Myocyte (in vitro differentiated cells): ENCODE data around the gene UGT2B7. TPM values are rescaled to one million over a fixed set of nuclear protein-coding genes. Genes with fewer than 3 reads are reported as not detected.
"Not testable (repeated sequence)": the region's sequence is repeated elsewhere in the genome, so short reads cannot be mapped to it uniquely, and the experiment has no call there.

Source experiments
- DNase-seq: peaks from one replicate; pipeline ENCODE4 v3.0.0-alpha.2; 2012; ENCODE audit warnings: low read depth
- total RNA-seq: library from RNA; depleted of rRNA; stranded (reverse); fragments of >200 nt; gene quantifications from 2 replicates; pipeline ENCODE4 v1.2.3, GENCODE V29; 2014

Gene UGT2B7
- total RNA-seq, 1 donor from 2014 or later: 0.43 TPM

DNA sequence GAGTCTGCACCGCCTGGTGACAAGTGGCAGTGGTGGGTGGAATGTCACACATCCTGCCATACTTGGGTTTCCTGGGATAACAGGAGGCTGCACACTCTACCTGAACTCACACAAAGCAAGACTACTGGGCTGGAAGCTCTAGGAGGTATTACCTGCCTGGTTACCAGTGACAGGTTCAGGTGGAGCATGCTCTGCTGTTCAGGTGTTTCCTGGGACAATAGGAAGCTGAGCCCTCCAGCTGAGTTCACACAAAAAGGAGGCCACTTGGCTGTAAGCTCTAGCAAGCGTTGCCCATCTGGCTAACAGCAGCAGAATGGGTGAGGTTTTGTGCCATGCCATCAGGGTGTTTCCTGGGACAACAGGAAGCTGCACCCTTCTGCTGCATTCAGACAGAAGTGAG, 17.4 kb upstream of the UGT2B7 start:
- DNase-seq: no peak

DNA sequence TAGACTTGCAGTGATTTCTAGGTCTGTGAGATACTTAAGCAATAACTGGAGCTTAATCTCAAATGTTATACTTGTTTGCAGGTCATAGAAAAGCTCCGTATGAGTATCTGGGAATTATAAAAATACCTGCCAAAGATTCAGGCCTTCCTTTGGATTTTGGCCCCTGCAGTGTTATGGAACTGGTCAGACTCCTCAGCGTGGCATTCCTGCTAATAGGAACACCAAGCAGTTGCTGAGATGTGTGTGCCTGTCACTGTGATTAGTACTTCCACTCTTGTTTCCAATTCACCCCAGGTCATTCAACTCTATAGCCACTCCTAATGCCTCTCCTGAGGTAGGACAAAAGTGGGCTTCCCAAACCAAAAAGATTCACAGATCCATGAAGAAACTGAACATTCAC, 7.8 kb upstream of the UGT2B7 start:
- no peak for DNase-seq

- no peak for DNase-seq
These were observed 6.9 kb upstream of the UGT2B7 start for GRCh38 chr4:69089388-69089787.

DNA sequence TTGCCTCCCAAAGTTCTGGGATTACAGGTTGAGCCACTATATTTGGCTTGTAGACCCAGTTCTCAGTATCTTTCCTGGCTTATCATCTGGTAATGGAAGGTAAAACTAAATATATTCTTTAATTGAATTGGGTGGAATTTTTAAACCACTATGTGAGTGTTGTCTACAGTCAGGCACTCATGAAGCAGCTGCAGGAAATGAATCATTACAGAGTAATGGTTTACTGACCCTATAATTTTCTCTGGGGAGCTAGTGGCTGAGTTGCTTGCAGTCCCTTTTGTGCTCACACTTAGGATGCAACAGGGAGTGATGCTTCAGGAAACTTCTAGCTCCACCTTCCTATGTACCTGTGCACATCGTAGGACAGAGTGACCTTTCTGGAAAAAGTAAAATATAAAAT, 4.1 kb upstream of the UGT2B7 start:
- peak; percentile 82 for DNase-seq

- DNase-seq: no peak
These were observed 3.2 kb upstream of the UGT2B7 start for GRCh38 chr4:69092980-69093568.

GRCh38 chr4:69093681-69094080, 2.6 kb upstream of the UGT2B7 start:
- no peak for DNase-seq

- DNase-seq: no peak
These were observed 958 bp upstream of the UGT2B7 start for GRCh38 chr4:69095301-69095731.

DNA sequence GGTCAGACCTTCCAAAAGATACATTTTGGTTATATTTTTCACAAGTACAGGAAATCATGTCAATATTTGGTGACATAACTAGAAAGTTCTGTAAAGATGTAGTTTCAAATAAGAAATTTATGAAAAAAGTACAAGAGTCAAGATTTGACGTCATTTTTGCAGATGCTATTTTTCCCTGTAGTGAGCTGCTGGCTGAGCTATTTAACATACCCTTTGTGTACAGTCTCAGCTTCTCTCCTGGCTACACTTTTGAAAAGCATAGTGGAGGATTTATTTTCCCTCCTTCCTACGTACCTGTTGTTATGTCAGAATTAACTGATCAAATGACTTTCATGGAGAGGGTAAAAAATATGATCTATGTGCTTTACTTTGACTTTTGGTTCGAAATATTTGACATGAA, 536 bp downstream of the UGT2B7 start:
- DNase-seq: no peak

GRCh38 chr4:69098470-69098869, 2.2 kb downstream of the UGT2B7 start:
- DNase-seq: no peak

DNA sequence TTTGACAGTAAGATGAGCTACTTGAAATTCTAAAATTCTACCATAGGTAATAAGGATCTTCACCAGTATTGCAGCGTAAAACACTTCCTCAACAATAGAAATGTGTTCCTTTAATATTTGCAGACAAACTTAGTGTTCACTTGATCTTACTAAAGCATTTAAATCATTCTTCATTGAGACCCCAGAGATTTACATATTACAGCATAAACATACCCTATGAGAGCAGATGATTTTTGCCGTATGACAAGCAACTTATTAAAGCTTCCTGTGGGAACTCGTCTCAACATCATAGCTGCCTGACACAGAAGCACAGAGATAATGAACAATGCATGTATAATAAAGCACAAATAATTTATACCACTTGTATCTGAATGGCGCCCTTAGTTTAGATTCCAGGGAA, 3.6 kb downstream of the UGT2B7 start:
- DNase-seq: no peak

DNA sequence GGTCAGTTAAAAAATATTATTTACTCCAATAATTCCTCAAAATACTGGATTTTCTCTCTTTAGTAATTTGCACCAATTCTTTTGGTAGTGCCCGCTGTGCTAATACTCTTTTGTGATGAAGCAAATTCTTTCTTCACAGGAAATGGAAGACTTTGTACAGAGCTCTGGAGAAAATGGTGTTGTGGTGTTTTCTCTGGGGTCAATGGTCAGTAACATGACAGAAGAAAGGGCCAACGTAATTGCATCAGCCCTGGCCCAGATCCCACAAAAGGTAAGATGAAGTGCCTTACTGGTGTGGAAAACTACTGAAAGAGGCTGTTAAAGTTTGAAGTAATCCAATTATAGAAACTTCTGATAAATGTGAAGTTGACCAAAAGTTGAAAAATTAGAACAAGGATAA, 6.4 kb downstream of the UGT2B7 start:
- DNase-seq: not testable (repeated sequence)

GRCh38 chr4:69104719-69105275, 8.5 kb downstream of the UGT2B7 start:
- DNase-seq: no peak

- not testable (repeated sequence) for DNase-seq
These were observed 19.0 kb downstream of the UGT2B7 start for GRCh38 chr4:69115151-69115850.

GRCh38 chr4:69115851-69116213, 19.6 kb downstream of the UGT2B7 start:
- DNase-seq: no peak

DNA sequence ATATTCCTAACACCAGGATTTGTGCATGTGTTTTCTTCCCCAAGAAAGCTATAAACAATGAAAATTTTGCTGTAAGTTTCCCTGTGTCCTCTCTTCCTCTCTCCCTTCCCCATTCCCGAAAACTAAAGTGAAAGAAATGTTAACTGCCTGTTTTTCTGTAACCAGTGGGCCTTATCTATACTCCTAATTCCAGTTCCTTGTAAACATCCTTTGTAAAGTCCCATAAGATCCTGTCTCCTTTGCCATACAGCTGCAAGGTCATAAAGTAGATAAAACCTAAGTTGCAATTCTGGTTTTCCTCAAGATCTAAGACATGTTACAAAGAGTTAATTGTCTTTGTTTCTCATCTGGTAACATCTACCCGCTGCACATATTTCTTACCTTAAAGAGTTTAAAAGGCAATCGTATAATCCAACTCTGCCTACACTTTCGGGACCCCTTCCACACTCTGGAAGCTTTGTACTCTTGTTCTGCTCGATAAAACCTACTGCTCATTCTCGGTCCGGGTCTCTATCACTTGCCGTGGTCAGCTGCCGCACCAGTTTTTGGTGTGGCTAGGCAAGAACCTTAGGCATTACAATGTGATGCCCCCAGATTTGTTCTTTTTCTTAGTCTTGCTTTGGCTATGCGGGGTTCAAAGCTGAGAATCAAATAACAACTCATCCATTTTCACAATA, 20.5 kb downstream of the UGT2B7 start:
- no peak for DNase-seq

GRCh38 chr4:69120870-69121269, 24.6 kb downstream of the UGT2B7 start:
- DNase-seq: no peak

DNA sequence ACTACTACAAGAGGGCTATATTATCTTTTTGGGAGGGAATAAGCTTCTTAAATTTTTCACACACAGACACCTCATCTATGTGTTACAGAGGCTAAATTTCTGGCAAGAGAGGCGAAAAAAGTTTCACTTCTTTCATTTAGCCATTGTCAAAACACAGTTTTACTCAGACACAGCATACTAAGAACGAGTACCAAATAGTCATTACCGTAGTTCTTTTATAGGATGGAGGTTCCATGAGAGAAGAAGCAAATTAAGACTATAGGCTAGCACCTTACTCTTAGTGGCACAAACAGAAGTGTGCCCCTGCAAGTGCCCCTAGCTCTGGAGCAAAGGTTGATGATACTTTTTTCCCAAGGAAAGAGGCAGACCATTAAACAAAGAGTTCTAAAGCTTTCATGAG, 26.2 kb downstream of the UGT2B7 start:
- DNase-seq: no peak

DNA sequence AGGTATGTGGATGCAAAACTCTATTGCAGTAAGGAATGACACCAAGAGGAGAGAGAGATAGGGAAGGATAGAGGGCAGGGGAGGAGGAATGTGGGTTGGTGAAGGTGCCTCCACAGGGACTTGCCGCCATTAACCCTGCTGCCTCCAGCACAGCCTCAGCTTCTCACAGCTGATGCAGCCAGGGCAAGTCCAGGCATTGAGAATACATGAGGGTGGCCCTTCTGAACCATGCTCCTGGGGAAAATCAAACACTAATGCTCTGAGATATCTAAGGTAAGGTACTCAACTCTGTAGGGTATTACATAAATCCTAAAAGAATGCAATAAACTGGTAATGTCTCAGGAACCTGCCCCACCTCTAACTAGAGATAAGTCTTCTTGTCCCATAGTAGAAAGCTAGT, 28.7 kb downstream of the UGT2B7 start:
- no peak for DNase-seq

- peak; percentile 58 for DNase-seq
These were observed 29.8 kb downstream of the UGT2B7 start for GRCh38 chr4:69126024-69126423.

GRCh38 chr4:69133993-69134392, 37.7 kb downstream of the UGT2B7 start:
- DNase-seq: no peak

- DNase-seq: no peak
These were observed 38.2 kb downstream of the UGT2B7 start for GRCh38 chr4:69134471-69134870.

DNA sequence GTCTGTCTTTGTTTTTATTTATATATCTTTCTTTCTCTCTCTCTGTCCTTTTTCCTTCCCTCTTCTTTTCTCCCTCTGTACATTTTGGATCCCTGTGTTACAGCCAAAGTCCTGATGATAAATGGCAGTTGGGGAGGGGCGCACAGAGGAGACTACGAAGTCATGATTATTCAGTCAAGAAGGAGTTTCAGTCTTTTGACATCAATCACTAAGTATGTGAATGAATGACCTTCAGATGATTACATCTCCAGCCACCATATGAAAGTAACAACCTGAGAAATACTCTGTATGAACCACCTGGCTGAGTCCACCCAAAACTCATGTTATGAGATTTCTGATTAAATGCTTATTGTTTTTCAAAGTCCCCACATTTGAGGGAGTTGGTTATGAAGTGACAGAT, 45.0 kb downstream of the UGT2B7 start:
- no peak for DNase-seq
